Measurements from ENCODE around the gene ZBTB18. TPM values are rescaled to one million over a fixed set of nuclear protein-coding genes. Genes with fewer than 3 reads are reported as not detected.

ZBTB18 gene
- polyA plus RNA-seq, 1 of the 3 experiments (the other 2 are of a cell fraction): 19.3 TPM

DNA sequence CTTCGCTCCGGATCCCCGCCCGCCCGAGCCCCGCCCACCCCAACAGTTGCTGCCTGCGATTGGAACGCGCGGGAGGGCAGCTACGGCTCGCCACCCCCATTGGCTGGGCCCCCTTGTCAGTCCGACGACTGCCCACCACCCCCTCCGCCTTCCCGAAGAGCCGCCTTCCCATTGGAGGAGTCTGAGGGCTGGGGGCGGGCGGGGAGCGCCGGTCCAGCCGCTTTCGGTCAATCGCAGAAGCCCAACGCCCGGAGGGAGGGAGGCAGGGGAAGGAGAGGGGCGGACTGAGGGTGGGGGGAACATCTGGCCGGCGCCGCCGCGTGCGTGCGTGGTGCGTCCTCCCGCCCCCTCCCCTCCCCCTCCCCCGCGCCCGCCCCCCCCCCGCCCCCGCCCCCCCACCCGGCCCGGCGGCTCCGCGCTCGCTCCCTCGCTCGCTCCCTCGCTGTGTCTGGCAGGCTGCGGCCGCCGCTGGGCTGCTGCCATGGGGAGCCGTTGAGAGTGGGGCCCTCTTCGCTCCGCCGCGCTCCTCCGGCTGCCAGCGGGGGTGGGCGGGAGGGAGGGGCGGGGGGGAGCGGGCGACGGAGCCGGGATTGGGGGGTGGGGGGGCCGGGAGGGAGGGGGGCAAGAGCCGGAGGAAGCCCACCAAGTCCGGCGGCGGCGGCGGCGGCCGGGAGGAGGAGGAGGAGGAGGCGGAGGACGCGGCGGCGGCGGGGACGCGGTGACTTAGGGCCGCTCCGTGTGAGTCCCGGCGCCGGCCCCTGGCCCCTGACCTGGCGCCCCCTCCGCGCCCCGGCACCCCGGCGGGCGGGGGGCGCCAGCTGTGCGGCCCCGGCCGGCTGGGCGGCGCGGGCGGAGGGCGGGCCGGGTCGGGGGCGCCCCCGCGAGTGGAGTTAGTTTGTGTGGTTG, 2.6 kb upstream of the ZBTB18 start:
- DNase-seq: peak; percentile 96
- Histone ChIP-seq H3K9me2 (no peaks in the 10 kb centered on the region), H4K20me1 (ENCODE audit: insufficient read depth) (peaks cover 20% of the 10 kb centered on the region), H3K9ac (no peak overlapping the region), H3K4me1 (ENCODE audit: control insufficient read depth in 1 of 2, insufficient read depth in 2 of 2, low read depth in 1 of 2, low read length in 1 of 2) (peaks cover 17 to 43% of the 10 kb centered on the region in 2 experiments; a peak in 3 of 4 replicates), H2AFZ (ENCODE audit: low read depth) (no peak overlapping the region), H3K27me3 (ENCODE audit: insufficient read depth) (no peaks in the 10 kb centered on the region), H3K4me3 (ENCODE audit: low read depth in 2 of 2, low read length in 1 of 2) (peak overlapping the region; percentile 75 to 86; a peak in 2 of 4 replicates), H3K9me3 (no peaks in the 10 kb centered on the region), H3K27ac (ENCODE audit: low read depth in 2 of 2, low read length in 1 of 2) (peak overlapping the region in 1 of 2 experiments; percentile 93; a peak in 3 of 4 replicates), H3K4me2 (no peak overlapping the region), H3F3A (replicated peaks; ENCODE audit: insufficient read depth) (peaks cover 6% of the 10 kb centered on the region), H3K79me2 (ENCODE audit: insufficient read depth) (peaks cover 42% of the 10 kb centered on the region), H3K36me3 (replicated peaks in 1 of 2; ENCODE audit: control insufficient read depth in 1 of 2, insufficient read depth in 2 of 2, low read length in 1 of 2) (peaks cover 0 to 7% of the 10 kb centered on the region in 2 experiments)
- CTCF ChIA-PET: interaction anchor here (0.6 kb wide), 1 partner anchor 705 kb away, joined by 3 read pairs; no protein-coding TSS in a partner anchor
- WGBS (ENCODE audit: low lambda C conversion rate): 3% methylated on average over 14 of the region's 109 CpGs
- POLR2A ChIA-PET: no interaction called here
- TF ChIP-seq MXI1 (IDR thresholded peaks at IDR 0.05; ENCODE audit: low read depth, low read length): no peak; the same call in 1 of the 2 replicates
- TF ChIP-seq TEAD4 (IDR thresholded peaks at IDR 0.05; ENCODE audit: borderline replicate concordance, insufficient read depth): no peak
- no peak for TF ChIP-seq POLR2AphosphoS5 (IDR thresholded peaks at IDR 0.05; ENCODE audit: low read depth, low read length)
- TF ChIP-seq, protein P1, sequence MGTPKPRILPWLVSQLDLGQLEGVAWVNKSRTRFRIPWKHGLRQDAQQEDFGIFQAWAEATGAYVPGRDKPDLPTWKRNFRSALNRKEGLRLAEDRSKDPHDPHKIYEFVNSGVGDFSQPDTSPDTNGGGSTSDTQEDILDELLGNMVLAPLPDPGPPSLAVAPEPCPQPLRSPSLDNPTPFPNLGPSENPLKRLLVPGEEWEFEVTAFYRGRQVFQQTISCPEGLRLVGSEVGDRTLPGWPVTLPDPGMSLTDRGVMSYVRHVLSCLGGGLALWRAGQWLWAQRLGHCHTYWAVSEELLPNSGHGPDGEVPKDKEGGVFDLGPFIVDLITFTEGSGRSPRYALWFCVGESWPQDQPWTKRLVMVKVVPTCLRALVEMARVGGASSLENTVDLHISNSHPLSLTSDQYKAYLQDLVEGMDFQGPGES (IDR thresholded peaks at IDR 0.05; ENCODE audit: low read depth, low read length): peak; percentile 49
- 0 out of 2 replicates have a peak, but pooled peaks have one; percentile 10 for TF ChIP-seq RFX5 (IDR thresholded peaks at IDR 0.05; ENCODE audit: low read length)
- TF ChIP-seq, protein P2, sequence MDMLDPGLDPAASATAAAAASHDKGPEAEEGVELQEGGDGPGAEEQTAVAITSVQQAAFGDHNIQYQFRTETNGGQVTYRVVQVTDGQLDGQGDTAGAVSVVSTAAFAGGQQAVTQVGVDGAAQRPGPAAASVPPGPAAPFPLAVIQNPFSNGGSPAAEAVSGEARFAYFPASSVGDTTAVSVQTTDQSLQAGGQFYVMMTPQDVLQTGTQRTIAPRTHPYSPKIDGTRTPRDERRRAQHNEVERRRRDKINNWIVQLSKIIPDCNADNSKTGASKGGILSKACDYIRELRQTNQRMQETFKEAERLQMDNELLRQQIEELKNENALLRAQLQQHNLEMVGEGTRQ (IDR thresholded peaks at IDR 0.05; ENCODE audit: borderline replicate concordance, low read depth, low read length): no peak
- TF ChIP-seq JUND (IDR thresholded peaks at IDR 0.05): no peak
- TF ChIP-seq RAD21 (IDR thresholded peaks at IDR 0.05; ENCODE audit: low read length): no peak
- no peak; the same call in 1 of the 2 replicates for TF ChIP-seq GABPA (IDR thresholded peaks at IDR 0.05; ENCODE audit: low read depth)
- TF ChIP-seq NRF1 (IDR thresholded peaks at IDR 0.05; ENCODE audit: low read depth, low read length): no peak
- no peak for TF ChIP-seq MEF2A (IDR thresholded peaks at IDR 0.05; ENCODE audit: borderline replicate concordance, low read depth)
- TF ChIP-seq, protein P3, sequence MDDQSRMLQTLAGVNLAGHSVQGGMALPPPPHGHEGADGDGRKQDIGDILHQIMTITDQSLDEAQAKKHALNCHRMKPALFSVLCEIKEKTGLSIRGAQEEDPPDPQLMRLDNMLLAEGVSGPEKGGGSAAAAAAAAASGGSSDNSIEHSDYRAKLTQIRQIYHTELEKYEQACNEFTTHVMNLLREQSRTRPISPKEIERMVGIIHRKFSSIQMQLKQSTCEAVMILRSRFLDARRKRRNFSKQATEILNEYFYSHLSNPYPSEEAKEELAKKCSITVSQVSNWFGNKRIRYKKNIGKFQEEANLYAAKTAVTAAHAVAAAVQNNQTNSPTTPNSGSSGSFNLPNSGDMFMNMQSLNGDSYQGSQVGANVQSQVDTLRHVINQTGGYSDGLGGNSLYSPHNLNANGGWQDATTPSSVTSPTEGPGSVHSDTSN (IDR thresholded peaks at IDR 0.05): peak; percentile 97
- no peak for TF ChIP-seq RCOR1 (IDR thresholded peaks at IDR 0.05; ENCODE audit: low read length)
- TF ChIP-seq FOXM1 (IDR thresholded peaks at IDR 0.05; ENCODE audit: low read depth): no peak
- TF ChIP-seq EP300 (IDR thresholded peaks at IDR 0.05; ENCODE audit: borderline replicate concordance in 1 of 2, low read depth in 1 of 2, low read length in 1 of 2): no peak
- TF ChIP-seq CHD2 (IDR thresholded peaks at IDR 0.05; ENCODE audit: low read length, partially characterized antibody): peak; percentile 59
- 0 out of 2 replicates have a peak, but pooled peaks have one; percentile 1 for TF ChIP-seq NFIC (IDR thresholded peaks at IDR 0.05; ENCODE audit: borderline replicate concordance)
- TF ChIP-seq, protein P4, sequence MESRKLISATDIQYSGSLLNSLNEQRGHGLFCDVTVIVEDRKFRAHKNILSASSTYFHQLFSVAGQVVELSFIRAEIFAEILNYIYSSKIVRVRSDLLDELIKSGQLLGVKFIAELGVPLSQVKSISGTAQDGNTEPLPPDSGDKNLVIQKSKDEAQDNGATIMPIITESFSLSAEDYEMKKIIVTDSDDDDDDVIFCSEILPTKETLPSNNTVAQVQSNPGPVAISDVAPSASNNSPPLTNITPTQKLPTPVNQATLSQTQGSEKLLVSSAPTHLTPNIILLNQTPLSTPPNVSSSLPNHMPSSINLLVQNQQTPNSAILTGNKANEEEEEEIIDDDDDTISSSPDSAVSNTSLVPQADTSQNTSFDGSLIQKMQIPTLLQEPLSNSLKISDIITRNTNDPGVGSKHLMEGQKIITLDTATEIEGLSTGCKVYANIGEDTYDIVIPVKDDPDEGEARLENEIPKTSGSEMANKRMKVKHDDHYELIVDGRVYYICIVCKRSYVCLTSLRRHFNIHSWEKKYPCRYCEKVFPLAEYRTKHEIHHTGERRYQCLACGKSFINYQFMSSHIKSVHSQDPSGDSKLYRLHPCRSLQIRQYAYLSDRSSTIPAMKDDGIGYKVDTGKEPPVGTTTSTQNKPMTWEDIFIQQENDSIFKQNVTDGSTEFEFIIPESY (IDR thresholded peaks at IDR 0.05; ENCODE audit: borderline replicate concordance, low read depth): no peak
- TF ChIP-seq FOSL2 (IDR thresholded peaks at IDR 0.05; ENCODE audit: borderline replicate concordance, low read depth): no peak
- TF ChIP-seq RXRA (IDR thresholded peaks at IDR 0.05; ENCODE audit: borderline replicate concordance, low read depth): no peak
- TF ChIP-seq FOXJ3 (CRISPR knock-in tag; IDR thresholded peaks at IDR 0.05): no peak
- no peak for TF ChIP-seq EZH2phosphoT487 (IDR thresholded peaks at IDR 0.05; ENCODE audit: borderline replicate concordance, low read depth)
- peak; percentile 38; the same call in 1 of the 2 replicates for TF ChIP-seq TAF1 (IDR thresholded peaks at IDR 0.05; ENCODE audit: borderline replicate concordance, low read depth, low read length)
- TF ChIP-seq TCF12 (IDR thresholded peaks at IDR 0.05): no peak
- TF ChIP-seq SMC3 (IDR thresholded peaks at IDR 0.05; ENCODE audit: low read depth, low read length): no peak
- TF ChIP-seq YY1 (IDR thresholded peaks at IDR 0.05; ENCODE audit: low read depth): no peak
- TF ChIP-seq, protein P5, sequence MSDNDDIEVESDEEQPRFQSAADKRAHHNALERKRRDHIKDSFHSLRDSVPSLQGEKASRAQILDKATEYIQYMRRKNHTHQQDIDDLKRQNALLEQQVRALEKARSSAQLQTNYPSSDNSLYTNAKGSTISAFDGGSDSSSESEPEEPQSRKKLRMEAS (IDR thresholded peaks at IDR 0.05; ENCODE audit: low read depth): peak; percentile 42; the same call in 1 of the 2 replicates

Measured in SK-N-SH (cell line).